GM18870 (cell line): Measurements from ENCODE around the gene SDHA.

ENCODE experiments used
- ATAC-seq: cut with Tn5 transposase; IDR thresholded peaks from one replicate; pipeline ENCODE4 v1.9.1; 2021; ENCODE audit warnings: moderate library complexity; ENCODE audit not compliant: unreplicated experiment

Gene SDHA

DNA sequence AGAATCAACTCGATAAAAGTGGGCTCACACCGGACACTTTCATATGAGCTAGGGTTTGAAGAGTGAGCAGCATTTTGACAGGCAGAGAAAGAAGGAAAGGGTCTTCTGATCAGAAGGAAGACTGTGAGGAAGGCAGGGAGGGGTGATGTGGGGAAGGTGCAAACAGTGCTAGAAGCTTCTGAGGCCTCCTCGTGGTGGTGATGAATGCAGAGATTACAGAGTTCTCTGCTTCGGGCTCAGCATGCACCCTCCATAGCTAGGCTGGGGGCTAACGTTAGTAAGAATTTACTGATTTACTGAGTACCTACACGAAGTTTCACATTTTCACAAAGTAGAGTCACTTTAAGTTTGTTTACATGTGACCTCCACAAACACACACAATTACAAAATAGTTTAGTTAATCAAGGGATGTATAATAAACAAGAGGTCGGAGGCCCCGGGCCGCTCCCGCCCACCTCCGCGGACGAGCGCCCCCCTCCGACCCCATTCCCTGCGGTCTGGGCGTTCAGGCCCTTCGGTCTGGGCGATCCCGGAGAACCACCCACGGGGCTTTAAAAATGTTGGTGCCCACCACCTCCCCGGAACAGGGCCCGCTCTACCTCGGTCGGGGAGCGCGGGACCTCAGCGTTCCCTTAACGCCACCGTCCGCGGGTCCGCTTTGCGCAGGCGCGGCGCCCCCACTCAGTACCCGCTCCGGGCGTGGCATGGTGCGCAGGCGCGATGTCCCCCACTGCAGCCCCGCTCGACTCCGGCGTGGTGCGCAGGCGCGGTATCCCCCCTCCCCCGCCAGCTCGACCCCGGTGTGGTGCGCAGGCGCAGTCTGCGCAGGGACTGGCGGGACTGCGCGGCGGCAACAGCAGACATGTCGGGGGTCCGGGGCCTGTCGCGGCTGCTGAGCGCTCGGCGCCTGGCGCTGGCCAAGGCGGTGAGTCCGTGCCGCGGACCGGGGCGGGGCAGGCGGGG lies at the start of gene SDHA, which contains the start of gene CCDC127:
Gene SDHA, plus strand, starts transcription at position 827 of the 963 bp plus-strand sequence. Its CDS starts 36 bp downstream, at position 863.
Gene CCDC127, minus strand, starts transcription at position 660 of the 963 bp plus-strand sequence. CDS start 1,304 bp downstream, outside the sequence.
- peak; percentile 50 for ATAC-seq

DNA sequence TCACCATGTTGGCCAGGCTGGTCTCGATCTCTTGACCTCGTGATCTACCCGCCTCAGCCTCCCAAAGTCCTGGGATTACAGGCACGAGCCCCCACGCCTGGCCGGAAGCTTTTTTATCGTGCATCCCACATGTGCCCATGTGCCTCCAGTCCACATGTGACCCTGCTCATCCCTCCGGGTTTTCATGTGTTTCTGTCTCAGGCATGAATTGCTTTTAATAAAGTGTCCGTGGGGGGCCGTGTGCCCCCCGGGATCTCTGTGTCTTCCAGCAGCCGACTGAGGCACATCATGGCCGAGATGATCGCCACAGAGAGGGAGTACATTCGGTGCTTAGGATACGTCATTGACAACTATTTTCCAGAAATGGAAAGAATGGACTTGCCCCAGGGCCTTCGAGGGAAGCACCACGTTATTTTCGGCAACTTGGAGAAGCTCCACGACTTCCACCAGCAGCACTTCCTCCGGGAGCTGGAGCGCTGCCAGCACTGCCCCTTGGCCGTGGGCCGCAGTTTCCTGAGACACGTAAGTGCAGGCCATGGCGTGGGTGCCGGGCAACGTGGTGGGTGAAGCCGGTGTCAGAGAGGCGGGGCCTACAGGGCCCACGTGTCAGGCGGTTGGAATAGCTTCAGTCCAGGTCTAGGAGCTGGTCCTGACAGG lies 48.9 kb upstream of the SDHA start:
- no peak for ATAC-seq

DNA sequence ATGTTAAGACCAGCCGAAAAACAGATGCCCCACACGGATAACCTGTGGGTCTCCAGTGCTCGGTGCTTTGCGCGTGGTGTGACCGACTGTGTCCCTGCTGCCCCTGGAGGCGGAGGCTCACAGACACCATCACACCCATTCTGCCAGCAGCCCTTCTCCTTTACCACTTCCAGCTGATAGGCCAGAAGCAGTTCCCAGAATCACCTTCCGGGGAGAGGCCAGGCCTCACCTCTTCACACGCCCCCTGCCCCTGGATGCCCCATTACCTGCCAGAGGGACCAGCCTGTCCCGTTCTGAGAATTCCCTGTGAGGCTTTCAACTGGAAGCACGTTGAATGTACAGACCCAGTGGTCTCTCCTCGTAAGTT lies 48.4 kb upstream of the SDHA start:
- no peak for ATAC-seq

DNA sequence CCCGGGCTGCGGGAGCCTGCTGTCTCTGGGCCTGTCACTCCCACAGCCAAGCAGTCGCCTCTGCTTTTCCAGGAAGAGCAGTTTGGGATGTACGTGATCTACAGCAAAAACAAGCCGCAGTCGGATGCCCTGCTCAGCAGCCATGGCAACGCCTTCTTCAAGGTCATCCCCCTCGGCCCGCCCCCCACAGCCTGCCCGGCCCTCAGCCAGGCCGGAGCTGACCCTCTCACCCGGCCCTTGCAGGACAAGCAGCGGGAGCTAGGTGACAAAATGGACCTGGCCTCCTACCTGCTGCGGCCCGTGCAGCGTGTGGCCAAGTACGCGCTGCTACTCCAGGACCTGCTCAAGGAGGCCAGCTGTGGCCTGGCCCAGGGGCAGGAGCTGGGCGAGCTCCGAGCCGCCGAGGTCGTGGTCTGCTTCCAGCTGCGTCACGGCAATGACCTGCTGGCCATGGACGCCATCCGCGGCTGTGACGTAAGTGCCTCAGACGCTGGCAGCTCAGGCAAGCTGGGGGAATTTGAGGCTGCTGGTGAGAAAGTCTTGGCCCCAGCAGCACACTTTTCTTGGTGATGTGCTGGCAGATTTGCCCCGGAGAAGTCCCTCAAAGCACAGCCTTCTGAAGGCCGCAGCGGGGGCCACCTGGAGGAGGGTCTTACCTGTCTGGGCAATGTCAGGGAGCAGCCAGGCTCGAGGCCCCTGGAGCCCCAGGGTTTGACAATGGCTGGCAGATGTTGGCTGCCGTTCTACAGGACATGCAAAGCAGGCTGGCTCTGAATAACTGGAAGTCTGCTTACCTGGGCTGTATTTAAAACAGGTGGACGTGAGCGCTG lies 46.9 kb upstream of the SDHA start:
- ATAC-seq, result no peak

DNA sequence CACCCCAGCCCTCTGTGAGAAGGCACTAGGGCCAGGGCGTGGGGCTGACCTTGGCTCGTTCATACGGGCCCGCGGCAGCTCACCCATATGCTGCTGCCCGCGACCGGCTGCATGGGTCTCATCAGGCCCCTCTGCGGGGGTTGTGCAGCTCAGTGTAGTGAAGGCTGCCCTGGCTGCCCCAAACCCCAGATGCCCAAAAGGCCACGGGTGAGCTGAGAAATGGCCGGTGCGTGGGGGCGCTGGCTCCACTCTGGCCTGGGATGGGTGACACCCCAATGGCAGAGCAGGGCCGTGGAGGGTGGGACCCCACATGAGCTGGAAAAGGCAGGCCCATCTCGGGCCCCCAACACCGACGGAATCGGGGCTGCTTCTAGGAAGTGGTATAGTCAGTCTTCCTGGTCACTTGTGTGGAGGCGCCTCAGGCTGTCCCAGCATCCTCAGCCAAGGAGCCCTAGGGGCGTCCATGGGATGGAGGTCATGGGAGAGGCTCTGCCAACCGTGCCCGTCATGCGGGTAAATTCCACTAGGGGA lies 46.3 kb upstream of the SDHA start:
- no peak for ATAC-seq

DNA sequence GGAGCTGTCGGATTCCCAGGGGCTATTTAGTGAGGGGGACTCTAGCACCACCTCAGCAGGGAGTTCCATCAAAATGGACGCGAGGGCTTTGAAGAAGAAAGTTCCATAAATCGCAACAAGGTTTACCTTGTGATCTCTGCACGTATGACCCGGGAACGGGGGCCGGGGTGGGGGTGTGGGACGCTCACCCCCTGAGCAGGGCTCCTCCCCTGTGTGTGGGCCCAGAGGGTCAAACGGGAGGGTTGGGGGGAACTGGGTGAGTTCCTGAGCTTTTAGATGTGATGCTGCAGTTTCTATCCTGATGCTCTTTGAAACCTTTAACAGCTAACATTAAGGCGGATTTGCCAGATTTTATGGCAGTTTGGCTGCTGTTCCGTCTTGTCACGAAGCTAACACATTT lies 45.7 kb upstream of the SDHA start:
- ATAC-seq, result no peak

DNA sequence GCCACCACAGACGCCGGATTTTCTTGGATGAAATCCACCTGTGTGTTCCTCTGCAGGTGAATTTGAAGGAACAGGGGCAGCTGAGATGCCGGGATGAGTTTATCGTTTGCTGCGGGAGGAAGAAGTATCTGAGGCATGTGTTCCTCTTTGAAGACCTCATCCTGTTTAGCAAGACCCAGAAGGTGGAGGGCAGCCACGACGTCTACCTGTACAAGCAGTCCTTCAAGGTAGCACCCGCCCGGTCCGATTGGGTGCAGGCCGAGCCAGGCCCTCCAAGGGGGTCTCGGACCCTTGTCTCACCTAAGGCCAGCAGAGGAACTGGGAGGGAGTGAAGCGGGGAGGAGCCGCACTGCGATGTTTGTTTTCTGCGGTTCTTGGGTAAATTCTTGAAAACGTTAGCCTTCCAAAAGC lies 45.3 kb upstream of the SDHA start:
- ATAC-seq, result no peak

DNA sequence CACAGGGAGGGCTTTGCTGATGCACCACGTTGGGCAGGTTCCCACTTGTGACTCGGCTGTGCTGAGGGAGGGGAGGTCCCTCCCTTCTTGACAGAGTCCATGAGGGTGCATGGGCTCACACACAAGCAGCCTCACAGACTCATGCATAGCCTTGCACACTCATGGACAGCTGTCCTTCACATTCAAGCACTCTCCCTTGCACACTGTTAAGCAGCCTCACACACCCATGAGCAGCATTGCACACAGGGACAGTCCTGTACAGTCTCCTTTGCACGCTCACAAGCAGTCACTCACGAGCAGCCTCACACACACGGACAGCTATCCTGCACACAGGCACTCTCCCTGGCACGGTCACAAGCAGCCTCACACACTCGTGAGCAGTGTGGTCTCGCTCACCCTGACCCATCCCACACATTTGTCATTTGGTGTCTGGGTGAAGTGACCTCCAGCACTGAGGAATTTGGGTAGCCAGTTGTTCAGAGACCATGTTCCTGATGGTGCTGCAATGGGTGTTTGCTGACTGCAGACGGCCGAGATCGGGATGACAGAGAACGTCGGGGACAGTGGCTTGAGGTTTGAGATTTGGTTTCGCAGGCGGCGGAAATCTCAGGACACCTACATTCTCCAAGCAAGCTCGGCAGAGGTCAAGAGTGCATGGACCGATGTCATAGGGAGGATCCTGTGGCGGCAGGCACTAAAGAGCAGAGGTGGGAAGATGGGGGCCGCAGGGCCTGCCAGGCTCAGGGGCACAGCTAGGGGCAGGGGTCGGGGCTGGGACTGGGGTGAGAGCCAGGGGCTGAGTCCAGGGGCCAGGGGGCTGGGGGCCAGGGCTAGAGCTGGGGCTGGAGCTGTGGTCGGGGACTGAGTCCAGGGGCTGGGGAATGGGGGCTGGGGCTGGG lies 44.5 kb upstream of the SDHA start:
- no peak for ATAC-seq

DNA sequence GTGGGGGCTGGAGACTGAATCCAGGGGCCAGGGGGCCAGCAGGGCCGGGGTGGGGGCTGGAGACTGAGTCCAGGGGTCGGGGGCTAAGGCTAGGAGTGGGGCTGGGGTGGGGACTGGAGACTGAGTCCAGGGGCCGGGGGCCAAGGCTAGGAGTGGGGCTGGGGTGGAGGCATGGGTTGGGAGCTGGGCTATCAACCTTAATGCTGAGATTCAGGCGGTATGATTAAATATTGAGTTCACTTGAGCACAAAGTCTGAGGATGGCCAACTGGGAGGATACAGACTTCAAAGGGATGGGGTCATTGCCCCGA lies 43.9 kb upstream of the SDHA start:
- ATAC-seq, result no peak

DNA sequence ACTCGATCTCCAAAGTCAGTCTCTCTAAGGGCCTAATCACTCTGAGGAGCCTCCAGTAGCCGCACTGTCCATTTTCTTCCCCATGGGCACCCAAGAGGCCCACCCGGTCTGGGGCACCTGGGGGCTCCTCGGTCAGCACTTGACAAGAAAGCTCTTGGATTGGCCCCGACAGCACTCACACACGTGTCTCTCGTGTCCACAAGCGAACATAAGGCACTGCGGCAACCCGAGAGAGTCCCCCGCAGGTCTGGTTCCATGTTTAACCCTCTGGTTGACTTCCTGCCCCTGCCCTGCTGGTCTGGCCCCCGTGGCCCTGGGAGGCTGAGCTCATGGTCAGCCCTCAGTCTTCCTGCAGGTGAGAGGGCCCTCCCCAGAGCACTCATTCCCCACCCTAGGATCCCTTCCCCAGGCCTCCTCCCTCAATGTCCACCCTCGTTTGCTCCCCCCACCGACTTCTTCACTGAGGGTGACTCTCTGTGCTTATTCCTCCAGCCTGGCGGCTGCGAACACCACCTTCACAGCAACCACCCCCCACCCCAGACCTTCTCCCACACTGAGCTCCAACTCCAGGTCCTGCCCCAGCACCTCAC lies 43.1 kb upstream of the SDHA start:
- ATAC-seq, result no peak

DNA sequence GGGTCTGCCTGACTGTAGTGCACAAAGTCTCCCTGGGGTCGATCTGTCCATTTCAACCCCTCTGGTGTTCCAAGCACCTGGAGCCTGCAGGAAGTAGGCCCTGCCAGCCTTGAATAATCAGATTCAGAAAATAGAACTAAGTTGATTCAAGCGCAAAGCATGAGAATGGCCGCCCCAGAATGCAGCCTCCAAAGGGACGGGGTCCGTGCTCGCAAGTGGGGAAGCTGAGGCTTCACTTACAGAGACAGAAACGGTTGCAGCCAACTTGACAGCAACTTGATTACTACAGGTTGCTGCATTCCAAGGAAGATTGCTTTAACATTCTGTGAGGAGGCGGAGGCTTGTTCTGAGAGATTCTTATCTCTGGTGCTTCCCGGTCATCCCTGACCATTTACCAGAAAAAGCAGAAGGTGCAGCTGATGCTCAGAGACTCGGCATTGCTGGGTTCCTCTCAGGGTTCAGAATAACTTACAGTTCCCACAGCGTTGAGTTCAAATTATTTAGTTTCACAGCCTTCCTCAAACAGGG lies 41.8 kb upstream of the SDHA start:
- ATAC-seq, result no peak

DNA sequence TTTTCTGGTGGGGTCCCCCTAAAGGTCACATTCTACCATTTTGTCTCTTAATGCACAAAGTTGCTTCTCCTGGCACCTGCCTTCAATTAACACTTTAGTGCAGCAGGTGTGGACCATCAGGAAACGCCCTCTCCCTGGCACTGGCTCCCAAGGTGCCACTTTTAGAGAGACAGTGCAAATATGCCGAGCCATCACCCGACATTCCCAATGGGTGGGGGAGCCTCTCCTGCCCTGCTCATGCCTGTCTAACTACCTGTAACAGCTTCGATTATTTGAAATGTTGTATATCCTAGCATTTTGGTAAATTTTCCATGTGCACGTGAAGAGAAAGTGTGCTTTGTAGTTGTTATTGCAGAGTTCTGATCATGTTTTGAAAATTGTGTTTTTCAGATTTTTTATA lies 40.0 kb upstream of the SDHA start:
- no peak for ATAC-seq

DNA sequence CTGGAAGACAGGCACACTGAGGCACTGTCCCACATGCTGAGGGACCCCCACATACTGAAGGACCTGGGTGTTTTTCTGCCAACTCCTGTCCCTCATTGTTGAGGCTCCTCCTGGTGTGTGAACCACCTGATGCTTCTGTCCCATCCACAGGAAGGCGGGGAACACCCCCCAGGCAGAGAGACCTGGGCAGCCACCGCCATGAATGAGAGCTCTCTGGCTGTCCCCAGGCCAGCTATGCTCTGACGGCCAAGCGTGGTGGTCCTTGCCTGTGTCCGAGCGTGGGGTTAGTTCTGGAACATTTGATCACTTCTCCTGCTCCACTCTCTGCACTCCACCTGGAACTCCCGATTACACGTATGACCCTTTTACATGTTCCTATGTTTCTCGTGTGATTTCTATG lies 38.7 kb upstream of the SDHA start:
- ATAC-seq, result no peak

DNA sequence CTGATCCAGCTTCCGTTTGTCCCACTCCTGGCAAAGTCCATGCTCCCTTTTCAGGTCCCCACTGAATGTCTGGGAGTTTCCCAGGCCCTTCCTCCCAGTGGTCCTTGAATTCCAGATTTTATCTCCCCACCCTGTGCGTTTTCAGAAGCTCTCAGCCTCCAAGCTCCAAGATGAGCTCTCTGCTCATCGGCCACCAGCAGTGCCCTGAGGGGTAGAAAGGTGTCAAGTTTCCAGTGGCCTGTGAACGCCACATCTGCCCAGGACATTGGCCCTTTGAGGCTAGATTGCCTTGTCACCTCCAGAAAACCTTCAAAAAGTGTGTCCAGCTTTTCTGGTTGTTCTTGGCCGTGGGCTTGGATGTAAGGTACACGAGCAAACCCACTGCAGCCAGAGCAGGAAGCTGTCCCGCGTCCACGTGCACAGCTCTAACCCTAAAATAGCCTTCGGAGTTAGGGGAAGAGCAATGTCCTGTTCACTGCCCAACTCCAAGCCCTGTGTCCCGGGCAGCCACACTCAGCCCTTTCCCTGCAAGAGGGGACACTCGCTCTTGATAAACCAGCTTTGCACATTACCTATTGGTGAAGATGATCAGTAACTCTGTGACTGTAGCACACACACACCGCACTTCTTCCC lies 37.7 kb upstream of the SDHA start:
- no peak for ATAC-seq

DNA sequence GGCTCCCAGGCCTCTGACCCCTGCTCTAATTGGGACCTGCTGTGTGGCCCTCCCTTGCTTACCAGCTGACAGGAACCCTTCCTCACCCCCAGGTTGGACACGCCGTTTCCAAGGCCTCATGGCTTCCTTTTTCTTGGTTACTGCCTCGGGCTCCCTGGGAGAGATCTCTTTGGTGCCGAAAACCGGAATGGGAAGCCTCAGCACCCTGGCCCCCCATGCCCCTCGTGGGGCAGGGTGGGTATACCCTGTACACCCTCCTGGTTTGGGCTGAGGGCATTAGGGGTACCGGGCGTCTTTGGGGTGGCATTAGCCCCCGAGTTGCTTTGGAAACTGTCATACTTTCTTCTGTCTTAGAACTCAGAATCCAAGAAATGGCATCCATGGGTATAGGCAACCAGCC lies 37.0 kb upstream of the SDHA start:
- no peak for ATAC-seq

DNA sequence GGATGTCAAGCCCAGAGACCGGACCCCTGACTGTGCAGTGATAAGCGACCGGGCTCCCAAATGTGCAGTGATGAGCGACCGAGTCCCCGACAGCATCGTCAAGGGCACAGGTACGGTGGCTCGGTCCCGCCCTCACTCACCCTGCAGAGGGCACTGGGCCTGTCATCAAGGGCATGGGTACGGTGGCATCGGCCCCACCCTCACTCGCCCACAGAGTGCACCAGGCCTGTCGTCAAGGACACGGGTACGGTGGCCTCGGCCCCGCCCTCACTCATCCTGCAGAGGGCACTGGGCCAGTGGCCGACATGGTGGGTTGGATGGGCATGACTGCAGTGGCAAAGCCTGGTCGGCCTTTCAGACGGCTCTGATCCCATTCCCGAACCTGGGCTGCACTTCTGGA lies 36.6 kb upstream of the SDHA start:
- no peak for ATAC-seq

DNA sequence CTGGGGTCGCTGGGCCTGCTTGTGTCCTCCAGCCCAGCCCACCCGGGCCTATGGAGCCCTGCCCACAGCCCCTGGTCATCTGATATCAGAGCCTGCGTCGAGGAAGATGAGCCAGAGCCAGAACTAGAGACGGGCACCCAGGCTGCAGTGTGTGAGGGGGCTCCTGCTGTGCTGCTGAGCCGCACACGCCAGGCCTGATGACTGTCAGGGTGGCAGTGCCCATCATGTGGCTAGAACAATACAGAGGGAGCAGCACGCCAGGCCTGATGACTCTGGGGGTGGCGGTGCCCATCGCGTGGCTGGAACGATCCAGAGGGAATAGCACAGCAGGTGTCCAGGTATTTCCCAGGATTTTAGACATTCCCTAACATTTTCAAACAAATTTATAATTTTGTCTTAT lies 36.0 kb upstream of the SDHA start:
- no peak for ATAC-seq

DNA sequence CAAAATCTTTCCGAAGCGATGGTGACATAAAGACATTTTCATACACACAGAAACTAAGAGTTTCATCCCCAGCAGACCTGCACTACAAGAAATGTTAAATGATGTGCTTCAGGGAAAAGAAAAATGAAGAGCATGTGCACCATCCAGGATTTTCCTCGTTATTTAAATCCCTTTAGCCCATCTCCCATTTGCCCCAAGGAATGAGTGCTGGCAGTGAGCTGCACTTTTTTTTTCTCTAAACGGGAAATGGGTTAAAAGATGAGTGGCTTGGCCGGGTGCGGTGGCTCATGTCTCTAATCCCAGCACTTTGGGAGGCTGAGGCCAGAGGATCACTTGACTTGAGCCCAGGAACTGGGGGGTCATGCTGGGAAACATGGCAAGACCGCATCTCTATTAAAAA lies 33.6 kb upstream of the SDHA start:
- no peak for ATAC-seq
